ENCODE data around the gene PDE4D. TPM values are rescaled to one million over a fixed set of nuclear protein-coding genes. Genes with fewer than 3 reads are reported as not detected.

Gene PDE4D
- total and polyA plus RNA-seq, 10 of the 15 experiments (the other 5 are each of a cell fraction or from before 2014, with no cell fraction given) = 0.87 to 4.1 (median 2.2) TPM

DNA sequence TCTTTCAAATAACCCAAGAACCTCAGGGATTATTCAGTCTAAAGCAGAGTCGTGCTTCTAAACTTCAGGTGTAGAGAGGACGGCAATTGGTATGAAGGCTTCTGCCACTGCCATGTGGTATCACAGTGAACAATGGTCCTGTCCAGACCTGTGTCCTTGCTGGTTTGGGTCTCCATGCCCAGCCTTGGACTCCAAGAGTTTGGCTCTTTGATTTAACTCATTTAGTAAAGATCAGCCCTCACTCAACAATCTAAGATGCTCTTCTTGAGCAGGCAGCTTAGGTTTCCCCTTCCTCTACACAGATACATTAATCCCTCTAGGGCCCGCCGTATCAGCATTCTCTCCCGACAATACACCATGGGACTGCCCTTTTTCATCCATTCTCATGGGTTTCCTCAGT, 792.7 kb downstream of the PDE4D start (continued):
- TF ChIP-seq SKIL (IDR thresholded peaks at IDR 0.05; ENCODE audit: low read depth, poor library complexity, severe bottlenecking) = no peak
- no peak for TF ChIP-seq TCF12 (IDR thresholded peaks at IDR 0.05; ENCODE audit: low read depth, low read length)

- in situ Hi-C loops (cut with MboI) = no loop called here
- no peak for TF ChIP-seq STAT3 (IDR thresholded peaks at IDR 0.05; ENCODE audit: low read depth, low read length)
- no peak for TF ChIP-seq RUNX3 (IDR thresholded peaks at IDR 0.05; ENCODE audit: low read length)
- TF ChIP-seq DPF2 (IDR thresholded peaks at IDR 0.05) = no peak
- TF ChIP-seq BMI1 (IDR thresholded peaks at IDR 0.05; ENCODE audit: borderline replicate concordance) = no peak
- TF ChIP-seq, protein P1, sequence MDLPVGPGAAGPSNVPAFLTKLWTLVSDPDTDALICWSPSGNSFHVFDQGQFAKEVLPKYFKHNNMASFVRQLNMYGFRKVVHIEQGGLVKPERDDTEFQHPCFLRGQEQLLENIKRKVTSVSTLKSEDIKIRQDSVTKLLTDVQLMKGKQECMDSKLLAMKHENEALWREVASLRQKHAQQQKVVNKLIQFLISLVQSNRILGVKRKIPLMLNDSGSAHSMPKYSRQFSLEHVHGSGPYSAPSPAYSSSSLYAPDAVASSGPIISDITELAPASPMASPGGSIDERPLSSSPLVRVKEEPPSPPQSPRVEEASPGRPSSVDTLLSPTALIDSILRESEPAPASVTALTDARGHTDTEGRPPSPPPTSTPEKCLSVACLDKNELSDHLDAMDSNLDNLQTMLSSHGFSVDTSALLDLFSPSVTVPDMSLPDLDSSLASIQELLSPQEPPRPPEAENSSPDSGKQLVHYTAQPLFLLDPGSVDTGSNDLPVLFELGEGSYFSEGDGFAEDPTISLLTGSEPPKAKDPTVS (IDR thresholded peaks at IDR 0.05; ENCODE audit: low read depth, low read length) = no peak
- TF ChIP-seq ETV6 (conservative IDR thresholded peaks at IDR 0.05 in 1 of 2, IDR thresholded peaks at IDR 0.05 in 1 of 2; ENCODE audit: borderline replicate concordance in 1 of 2, low read depth in 1 of 2) = no peak
- no peak for TF ChIP-seq IRF5 (IDR thresholded peaks at IDR 0.05; ENCODE audit: borderline replicate concordance)
- no peak for TF ChIP-seq NR2F1 (conservative IDR thresholded peaks at IDR 0.05)
- TF ChIP-seq FOS (IDR thresholded peaks at IDR 0.05; ENCODE audit: borderline replicate concordance, extremely low read depth, insufficient read length) = no peak
- no peak for TF ChIP-seq POLR2AphosphoS5 (IDR thresholded peaks at IDR 0.05; ENCODE audit: low read length)
- no peak for TF ChIP-seq NRF1 (conservative IDR thresholded peaks at IDR 0.05; ENCODE audit: low read depth, low read length)
- TF ChIP-seq ATF7 (IDR thresholded peaks at IDR 0.05; ENCODE audit: low read depth) = no peak
- TF ChIP-seq ZNF217 (IDR thresholded peaks at IDR 0.05) = no peak
- TF ChIP-seq SUPT20H (IDR thresholded peaks at IDR 0.05; ENCODE audit: borderline replicate concordance, control insufficient read depth, low read depth, low read length) = no peak
- TF ChIP-seq SMAD5 (IDR thresholded peaks at IDR 0.05; ENCODE audit: low read depth) = no peak
- no peak for TF ChIP-seq POLR2A (IDR thresholded peaks at IDR 0.05; ENCODE audit: low read depth, low read length)
- no peak for TF ChIP-seq SIX5 (IDR thresholded peaks at IDR 0.05; ENCODE audit: low read depth, low read length, severe bottlenecking)
These were observed 793.6 kb downstream of the PDE4D start for GRCh38 chr5:59099995-59100345.

More at GRCh38 chr5:59099995-59100345, 793.6 kb downstream of the PDE4D start:
- WGBS (ENCODE audit: insufficient coverage, insufficient replicate concordance, low lambda C conversion rate, missing lambda C conversion rate) = 70% methylated on average over 6 of the region's 6 CpGs
- ChIA-PET SMC1A (ENCODE audit: uncharacterized antibody, unreplicated experiment) (no interaction called here), CTCF (interaction anchor here (0.6 kb wide), 1 partner anchor 290 kb away, joined by 3 read pairs; no protein-coding TSS in a partner anchor), POLR2A (no interaction called here), RAD21 (ENCODE audit: unreplicated experiment) (no interaction called here)
- no peak for DNase-seq (ENCODE audit: low read depth, low spot score)
- BruUV-seq (replicated peaks) = no TSS peak
- Histone ChIP-seq H3K79me2 (ENCODE audit: control insufficient read depth, insufficient read depth, low read length) (no peaks in the 10 kb centered on the region), H3K9ac (ENCODE audit: control insufficient read depth, insufficient read depth, low read length) (no peak overlapping the region), H3K27ac (ENCODE audit: control insufficient read depth, insufficient read depth) (no peak overlapping the region), H3K27me3 (replicated peaks in 1 of 2; ENCODE audit: control insufficient read depth in 2 of 2, insufficient read depth in 2 of 2, low read length in 1 of 2) (no peaks in the 10 kb centered on the region), H3K4me1 (ENCODE audit: control insufficient read depth, insufficient read depth, low read length) (no peaks in the 10 kb centered on the region), H2AFZ (ENCODE audit: control insufficient read depth, low read depth, low read length) (no peak overlapping the region), H3K9me3 (replicated peaks; ENCODE audit: control insufficient read depth, insufficient read depth, low read length) (no peaks in the 10 kb centered on the region), H3K36me3 (ENCODE audit: control insufficient read depth in 2 of 2, insufficient read depth in 2 of 2, low read length in 1 of 2) (no peaks in the 10 kb centered on the region), H3K4me3 (no peak overlapping the region), H3K4me2 (ENCODE audit: control insufficient read depth, insufficient read depth) (no peak overlapping the region), H4K20me1 (ENCODE audit: control insufficient read depth, insufficient read depth) (no peaks in the 10 kb centered on the region)
- FAIRE-seq = no peak
- intact Hi-C loops (cut with micrococcal nuclease; ENCODE audit: unreplicated experiment) = no loop called here
- ATAC-seq = no peak

All from GM12878 (cell line).